WTC11 (cell line): ENCODE results near the gene SLC6A18. TPM values are rescaled to one million over a fixed set of nuclear protein-coding genes. Genes with fewer than 3 reads are reported as not detected.

Experiments used
- ATAC-seq: fragments of 200-7000 bp; cut with Tn5 transposase; 2 replicates; pipeline ENCODE4 v1.10.0; 2021; ENCODE audit warnings: mild to moderate bottlenecking, moderate library complexity
- CTCF ChIA-PET: fragments of 300-600 bp; sonication (Branson Sonifier 250); formaldehyde crosslinking; loops from one replicate; lab custom pipeline; 2021; ENCODE audit warnings: antibody characterized with exemption; lab: Charles Lee
- POLR2A ChIA-PET: fragments of 350-600 bp; sonication (Branson Sonifier 250); formaldehyde crosslinking; loops from one replicate; lab custom pipeline; 2021; ENCODE audit warnings: antibody characterized with exemption; lab: Charles Lee
- DNase-seq: peaks from one replicate; pipeline ENCODE4 v3.0.0; 2021; ENCODE audit warnings: low spot score
- H3K27ac Mint-ChIP-seq: 2 replicates; pipeline ENCODE4 v1.8.0; 2021; ENCODE audit warnings: mixed read lengths
- H3K27me3 Mint-ChIP-seq: 2 replicates; pipeline ENCODE4 v1.8.0; 2021; ENCODE audit warnings: low read depth, mild to moderate bottlenecking, moderate library complexity, mixed read lengths
- H3K36me3 Mint-ChIP-seq: 2 replicates; pipeline ENCODE4 v1.8.0; 2021; ENCODE audit warnings: mixed read lengths
- H3K4me1 Mint-ChIP-seq: 2 replicates; pipeline ENCODE4 v1.8.0; 2022; ENCODE audit warnings: mixed read lengths
- H3K4me3 Mint-ChIP-seq: 2 replicates; pipeline ENCODE4 v1.8.0; 2021; ENCODE audit warnings: mild to moderate bottlenecking, moderate library complexity, mixed read lengths
- H3K9me3 Mint-ChIP-seq: 2 replicates; pipeline ENCODE4 v1.8.0; 2021; ENCODE audit warnings: mixed read lengths
- ATF1 ChIP-seq: sonication (generic); formaldehyde crosslinking; IDR thresholded peaks from 2 replicates; pipeline ENCODE4 v1.8.1; 2023; ENCODE audit warnings: mild to moderate bottlenecking, moderate library complexity, missing genetic modification reagents
- CBFB ChIP-seq: sonication (generic); formaldehyde crosslinking; IDR thresholded peaks from 2 replicates; pipeline ENCODE4 v1.8.1; 2022; ENCODE audit warnings: mild to moderate bottlenecking, low read depth, missing genetic modification reagents
- EMX1 ChIP-seq: fragments of 250-450 bp; sonication (Bioruptor Pico); IDR thresholded peaks from 2 replicates; pipeline ENCODE4 v1.8.0; 2021; ENCODE audit warnings: mild to moderate bottlenecking
- FOXJ3 ChIP-seq: sonication (generic); formaldehyde crosslinking; IDR thresholded peaks from 2 replicates; pipeline ENCODE4 v1.9.0; 2021; ENCODE audit warnings: missing genetic modification reagents, mild to moderate bottlenecking, borderline replicate concordance
- FOXP1 ChIP-seq: sonication (generic); formaldehyde crosslinking; IDR thresholded peaks from 2 replicates; pipeline ENCODE4 v1.8.0; 2022; ENCODE audit warnings: missing genetic modification reagents, mild to moderate bottlenecking, moderate library complexity, borderline replicate concordance
- KAT7 ChIP-seq: sonication (generic); formaldehyde crosslinking; IDR thresholded peaks from 2 replicates; pipeline ENCODE4 v1.8.1; 2023; ENCODE audit warnings: missing genetic modification reagents, mild to moderate bottlenecking, borderline replicate concordance
- MYBL2 ChIP-seq: sonication (generic); formaldehyde crosslinking; IDR thresholded peaks from 2 replicates; pipeline ENCODE4 v1.8.1; 2023; ENCODE audit warnings: mild to moderate bottlenecking, moderate library complexity, missing genetic modification reagents
- NFATC4 ChIP-seq: fragments of 250-450 bp; sonication (Bioruptor Pico); IDR thresholded peaks from 2 replicates; pipeline ENCODE4 v1.9.0; 2021; ENCODE audit warnings: mild to moderate bottlenecking
- NFE2L1 ChIP-seq: sonication (generic); formaldehyde crosslinking; IDR thresholded peaks from 2 replicates; pipeline ENCODE4 v1.8.1; 2023; ENCODE audit warnings: missing genetic modification reagents
- TEAD1 ChIP-seq: sonication (generic); formaldehyde crosslinking; IDR thresholded peaks from 2 replicates; pipeline ENCODE4 v1.8.0; 2022; ENCODE audit warnings: mild to moderate bottlenecking, missing genetic modification reagents
- TP53 ChIP-seq: sonication (generic); formaldehyde crosslinking; IDR thresholded peaks from 2 replicates; pipeline ENCODE4 v1.8.1; 2023; ENCODE audit warnings: mild to moderate bottlenecking, missing genetic modification reagents
- ZNF121 ChIP-seq: sonication (generic); formaldehyde crosslinking; IDR thresholded peaks from 2 replicates; pipeline ENCODE4 v1.8.0; 2023; ENCODE audit warnings: missing genetic modification reagents
- ZNF423 ChIP-seq: fragments of 250-450 bp; sonication (Bioruptor Pico); IDR thresholded peaks from 2 replicates; pipeline ENCODE4 v2.1.2; 2022; ENCODE audit warnings: mild to moderate bottlenecking, moderate library complexity
- total RNA-seq: library from RNA; stranded (reverse); gene quantifications from 3 replicates; pipeline ENCODE4 v1.2.3, GENCODE V29; 2021
- TF ChIP-seq, protein P1 (sequence below): sonication (generic); formaldehyde crosslinking; IDR thresholded peaks from 2 replicates; pipeline ENCODE4 v1.8.0; 2022; ENCODE audit warnings: mild to moderate bottlenecking, missing genetic modification reagents
- TF ChIP-seq, protein P2 (sequence below): fragments of 250-450 bp; sonication (Bioruptor Pico); IDR thresholded peaks from 2 replicates; pipeline ENCODE4 v2.1.2; 2022; ENCODE audit warnings: mild to moderate bottlenecking, moderate library complexity
- TF ChIP-seq, protein P3 (sequence below): sonication (generic); formaldehyde crosslinking; IDR thresholded peaks from 2 replicates; pipeline ENCODE4 v1.8.1; 2023; ENCODE audit warnings: mild to moderate bottlenecking, missing genetic modification reagents, borderline replicate concordance
- TF ChIP-seq, protein P4 (sequence below): sonication (generic); formaldehyde crosslinking; IDR thresholded peaks from 2 replicates; pipeline ENCODE4 v1.8.0; 2023; ENCODE audit warnings: mild to moderate bottlenecking, missing genetic modification reagents
- TF ChIP-seq, protein P5 (sequence below): sonication (generic); formaldehyde crosslinking; IDR thresholded peaks from 2 replicates; pipeline ENCODE4 v1.8.0; 2022; ENCODE audit warnings: mild to moderate bottlenecking, missing genetic modification reagents

Gene SLC6A18
- total RNA-seq, 1 experiment from 2014 or later = not detected

DNA sequence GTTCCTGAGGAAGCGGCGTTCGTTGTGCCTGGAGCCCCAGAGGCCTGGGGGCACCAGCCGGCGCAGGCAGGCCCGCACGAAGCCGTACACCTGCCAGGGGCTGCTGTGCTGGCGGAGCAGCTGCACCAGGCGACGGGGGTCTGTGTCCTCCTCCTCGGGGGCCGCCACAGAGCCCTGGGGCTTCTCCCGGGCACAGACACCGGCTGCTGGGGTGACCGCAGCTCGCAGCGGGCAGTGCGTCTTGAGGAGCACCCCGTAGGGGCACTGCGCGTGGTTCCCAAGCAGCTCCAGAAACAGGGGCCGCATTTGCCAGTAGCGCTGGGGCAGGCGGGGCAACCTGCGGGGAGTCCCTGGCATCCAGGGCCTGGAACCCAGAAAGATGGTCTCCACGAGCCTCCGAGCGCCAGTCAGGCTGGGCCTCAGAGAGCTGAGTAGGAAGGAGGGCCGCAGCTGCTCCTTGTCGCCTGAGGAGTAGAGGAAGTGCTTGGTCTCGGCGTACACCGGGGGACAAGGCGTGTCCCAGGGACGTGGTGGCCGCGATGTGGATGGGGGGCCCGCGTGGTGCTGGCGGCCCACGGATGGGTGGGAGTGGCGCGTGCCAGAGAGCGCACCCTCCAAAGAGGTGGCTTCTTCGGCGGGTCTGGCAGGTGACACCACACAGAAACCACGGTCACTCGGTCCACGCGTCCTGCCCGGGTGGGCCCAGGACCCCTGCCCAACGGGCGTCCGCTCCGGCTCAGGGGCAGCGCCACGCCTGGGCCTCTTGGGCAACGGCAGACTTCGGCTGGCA is 68.4 kb downstream of the SLC6A18 start:
- no peak for DNase-seq
- ATAC-seq = no peak
- no peak for TF ChIP-seq MYBL2 (CRISPR knock-in tag)
- peak; percentile 38; the same call in 1 of the 2 replicates for TF ChIP-seq FOXP1
- peaks cover 10% of the 10 kb centered on the region for H3K27me3 Mint-ChIP-seq
- no peak overlapping the region for H3K27ac Mint-ChIP-seq
- peaks cover 2% of the 10 kb centered on the region for H3K36me3 Mint-ChIP-seq
- peaks cover 13% of the 10 kb centered on the region for H3K4me1 Mint-ChIP-seq
- ChIA-PET CTCF (interaction anchor here (1.0 to 1.9 kb wide), 5 partner anchors 11 to 352 kb away, joined by 3 to 4 read pairs (median 3); no protein-coding TSS in a partner anchor), POLR2A (interaction anchor here (1.5 kb wide), 1 partner anchor 45 kb away, joined by 3 read pairs; no protein-coding TSS in a partner anchor)
- no peaks in the 10 kb centered on the region for H3K9me3 Mint-ChIP-seq
- peak overlapping the region; percentile 56 for H3K4me3 Mint-ChIP-seq

DNA sequence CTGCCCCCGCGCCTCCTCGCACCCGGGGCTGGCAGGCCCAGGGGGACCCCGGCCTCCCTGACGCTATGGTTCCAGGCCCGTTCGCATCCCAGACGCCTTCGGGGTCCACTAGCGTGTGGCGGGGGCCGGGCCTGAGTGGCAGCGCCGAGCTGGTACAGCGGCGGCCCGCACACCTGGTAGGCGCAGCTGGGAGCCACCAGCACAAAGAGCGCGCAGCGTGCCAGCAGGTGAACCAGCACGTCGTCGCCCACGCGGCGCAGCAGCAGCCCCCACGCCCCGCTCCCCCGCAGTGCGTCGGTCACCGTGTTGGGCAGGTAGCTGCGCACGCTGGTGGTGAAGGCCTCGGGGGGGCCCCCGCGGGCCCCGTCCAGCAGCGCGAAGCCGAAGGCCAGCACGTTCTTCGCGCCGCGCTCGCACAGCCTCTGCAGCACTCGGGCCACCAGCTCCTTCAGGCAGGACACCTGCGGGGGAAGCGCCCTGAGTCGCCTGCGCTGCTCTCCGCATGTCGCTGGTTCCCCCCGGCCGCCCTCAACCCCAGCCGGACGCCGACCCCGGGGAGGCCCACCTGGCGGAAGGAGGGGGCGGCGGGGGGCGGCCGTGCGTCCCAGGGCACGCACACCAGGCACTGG is 69.1 kb downstream of the SLC6A18 start:
- POLR2A ChIA-PET = interaction anchor here (1.5 kb wide), 1 partner anchor 44 kb away, joined by 3 read pairs; no protein-coding TSS in a partner anchor
- TF ChIP-seq CBFB (CRISPR knock-in tag) = no peak; the same call in 1 of the 2 replicates
- TF ChIP-seq TP53 (CRISPR knock-in tag) = no peak
- TF ChIP-seq, protein P1, sequence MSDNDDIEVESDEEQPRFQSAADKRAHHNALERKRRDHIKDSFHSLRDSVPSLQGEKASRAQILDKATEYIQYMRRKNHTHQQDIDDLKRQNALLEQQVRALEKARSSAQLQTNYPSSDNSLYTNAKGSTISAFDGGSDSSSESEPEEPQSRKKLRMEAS (CRISPR knock-in tag) = peak; percentile 86
- no peak for TF ChIP-seq FOXJ3 (CRISPR knock-in tag)
- TF ChIP-seq TEAD1 (CRISPR knock-in tag) = no peak
- TF ChIP-seq, protein P2, sequence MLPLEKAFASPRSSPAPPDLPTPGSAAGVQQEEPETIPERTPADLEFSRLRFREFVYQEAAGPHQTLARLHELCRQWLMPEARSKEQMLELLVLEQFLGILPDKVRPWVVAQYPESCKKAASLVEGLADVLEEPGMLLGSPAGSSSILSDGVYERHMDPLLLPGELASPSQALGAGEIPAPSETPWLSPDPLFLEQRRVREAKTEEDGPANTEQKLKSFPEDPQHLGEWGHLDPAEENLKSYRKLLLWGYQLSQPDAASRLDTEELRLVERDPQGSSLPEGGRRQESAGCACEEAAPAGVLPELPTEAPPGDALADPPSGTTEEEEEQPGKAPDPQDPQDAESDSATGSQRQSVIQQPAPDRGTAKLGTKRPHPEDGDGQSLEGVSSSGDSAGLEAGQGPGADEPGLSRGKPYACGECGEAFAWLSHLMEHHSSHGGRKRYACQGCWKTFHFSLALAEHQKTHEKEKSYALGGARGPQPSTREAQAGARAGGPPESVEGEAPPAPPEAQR (CRISPR knock-in tag) = no peak
- no peak for TF ChIP-seq ZNF121 (CRISPR knock-in tag)
- TF ChIP-seq NFE2L1 (CRISPR knock-in tag) = peak; percentile 27; the same call in 1 of the 2 replicates
- peak; percentile 88; the same call in 1 of the 2 replicates for TF ChIP-seq KAT7
- no peak for TF ChIP-seq NFATC4 (CRISPR knock-in tag)
- no peak for TF ChIP-seq ATF1
- TF ChIP-seq, protein P3, sequence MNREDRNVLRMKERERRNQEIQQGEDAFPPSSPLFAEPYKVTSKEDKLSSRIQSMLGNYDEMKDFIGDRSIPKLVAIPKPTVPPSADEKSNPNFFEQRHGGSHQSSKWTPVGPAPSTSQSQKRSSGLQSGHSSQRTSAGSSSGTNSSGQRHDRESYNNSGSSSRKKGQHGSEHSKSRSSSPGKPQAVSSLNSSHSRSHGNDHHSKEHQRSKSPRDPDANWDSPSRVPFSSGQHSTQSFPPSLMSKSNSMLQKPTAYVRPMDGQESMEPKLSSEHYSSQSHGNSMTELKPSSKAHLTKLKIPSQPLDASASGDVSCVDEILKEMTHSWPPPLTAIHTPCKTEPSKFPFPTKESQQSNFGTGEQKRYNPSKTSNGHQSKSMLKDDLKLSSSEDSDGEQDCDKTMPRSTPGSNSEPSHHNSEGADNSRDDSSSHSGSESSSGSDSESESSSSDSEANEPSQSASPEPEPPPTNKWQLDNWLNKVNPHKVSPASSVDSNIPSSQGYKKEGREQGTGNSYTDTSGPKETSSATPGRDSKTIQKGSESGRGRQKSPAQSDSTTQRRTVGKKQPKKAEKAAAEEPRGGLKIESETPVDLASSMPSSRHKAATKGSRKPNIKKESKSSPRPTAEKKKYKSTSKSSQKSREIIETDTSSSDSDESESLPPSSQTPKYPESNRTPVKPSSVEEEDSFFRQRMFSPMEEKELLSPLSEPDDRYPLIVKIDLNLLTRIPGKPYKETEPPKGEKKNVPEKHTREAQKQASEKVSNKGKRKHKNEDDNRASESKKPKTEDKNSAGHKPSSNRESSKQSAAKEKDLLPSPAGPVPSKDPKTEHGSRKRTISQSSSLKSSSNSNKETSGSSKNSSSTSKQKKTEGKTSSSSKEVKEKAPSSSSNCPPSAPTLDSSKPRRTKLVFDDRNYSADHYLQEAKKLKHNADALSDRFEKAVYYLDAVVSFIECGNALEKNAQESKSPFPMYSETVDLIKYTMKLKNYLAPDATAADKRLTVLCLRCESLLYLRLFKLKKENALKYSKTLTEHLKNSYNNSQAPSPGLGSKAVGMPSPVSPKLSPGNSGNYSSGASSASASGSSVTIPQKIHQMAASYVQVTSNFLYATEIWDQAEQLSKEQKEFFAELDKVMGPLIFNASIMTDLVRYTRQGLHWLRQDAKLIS (CRISPR knock-in tag) = 0 out of 2 replicates have a peak, but pooled peaks have one; percentile 17
- peak; percentile 83 for TF ChIP-seq FOXP1
- TF ChIP-seq, protein P4, sequence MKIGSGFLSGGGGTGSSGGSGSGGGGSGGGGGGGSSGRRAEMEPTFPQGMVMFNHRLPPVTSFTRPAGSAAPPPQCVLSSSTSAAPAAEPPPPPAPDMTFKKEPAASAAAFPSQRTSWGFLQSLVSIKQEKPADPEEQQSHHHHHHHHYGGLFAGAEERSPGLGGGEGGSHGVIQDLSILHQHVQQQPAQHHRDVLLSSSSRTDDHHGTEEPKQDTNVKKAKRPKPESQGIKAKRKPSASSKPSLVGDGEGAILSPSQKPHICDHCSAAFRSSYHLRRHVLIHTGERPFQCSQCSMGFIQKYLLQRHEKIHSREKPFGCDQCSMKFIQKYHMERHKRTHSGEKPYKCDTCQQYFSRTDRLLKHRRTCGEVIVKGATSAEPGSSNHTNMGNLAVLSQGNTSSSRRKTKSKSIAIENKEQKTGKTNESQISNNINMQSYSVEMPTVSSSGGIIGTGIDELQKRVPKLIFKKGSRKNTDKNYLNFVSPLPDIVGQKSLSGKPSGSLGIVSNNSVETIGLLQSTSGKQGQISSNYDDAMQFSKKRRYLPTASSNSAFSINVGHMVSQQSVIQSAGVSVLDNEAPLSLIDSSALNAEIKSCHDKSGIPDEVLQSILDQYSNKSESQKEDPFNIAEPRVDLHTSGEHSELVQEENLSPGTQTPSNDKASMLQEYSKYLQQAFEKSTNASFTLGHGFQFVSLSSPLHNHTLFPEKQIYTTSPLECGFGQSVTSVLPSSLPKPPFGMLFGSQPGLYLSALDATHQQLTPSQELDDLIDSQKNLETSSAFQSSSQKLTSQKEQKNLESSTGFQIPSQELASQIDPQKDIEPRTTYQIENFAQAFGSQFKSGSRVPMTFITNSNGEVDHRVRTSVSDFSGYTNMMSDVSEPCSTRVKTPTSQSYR (CRISPR knock-in tag) = 0 out of 2 replicates have a peak, but pooled peaks have one; percentile 35
- 0 out of 2 replicates have a peak, but pooled peaks have one; percentile 52 for TF ChIP-seq ZNF423 (CRISPR knock-in tag)
- no peak for TF ChIP-seq EMX1 (CRISPR knock-in tag)
- TF ChIP-seq, protein P5, sequence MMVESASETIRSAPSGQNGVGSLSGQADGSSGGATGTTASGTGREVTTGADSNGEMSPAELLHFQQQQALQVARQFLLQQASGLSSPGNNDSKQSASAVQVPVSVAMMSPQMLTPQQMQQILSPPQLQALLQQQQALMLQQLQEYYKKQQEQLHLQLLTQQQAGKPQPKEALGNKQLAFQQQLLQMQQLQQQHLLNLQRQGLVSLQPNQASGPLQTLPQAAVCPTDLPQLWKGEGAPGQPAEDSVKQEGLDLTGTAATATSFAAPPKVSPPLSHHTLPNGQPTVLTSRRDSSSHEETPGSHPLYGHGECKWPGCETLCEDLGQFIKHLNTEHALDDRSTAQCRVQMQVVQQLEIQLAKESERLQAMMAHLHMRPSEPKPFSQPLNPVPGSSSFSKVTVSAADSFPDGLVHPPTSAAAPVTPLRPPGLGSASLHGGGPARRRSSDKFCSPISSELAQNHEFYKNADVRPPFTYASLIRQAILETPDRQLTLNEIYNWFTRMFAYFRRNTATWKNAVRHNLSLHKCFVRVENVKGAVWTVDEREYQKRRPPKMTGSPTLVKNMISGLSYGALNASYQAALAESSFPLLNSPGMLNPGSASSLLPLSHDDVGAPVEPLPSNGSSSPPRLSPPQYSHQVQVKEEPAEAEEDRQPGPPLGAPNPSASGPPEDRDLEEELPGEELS (CRISPR knock-in tag) = peak; percentile 30; the same call in 1 of the 2 replicates

More for the DNA sequence above, 69.1 kb downstream of the SLC6A18 start:
- DNase-seq (peak; percentile 48), ATAC-seq (peak; percentile 38)
- CTCF ChIA-PET = interaction anchor here (1.0 to 2.2 kb wide), 7 partner anchors 12 to 351 kb away, joined by 3 to 9 read pairs (median 3); no protein-coding TSS in a partner anchor
- Mint-ChIP-seq H3K27me3 (peaks cover 10% of the 10 kb centered on the region), H3K9me3 (no peaks in the 10 kb centered on the region), H3K4me1 (peaks cover 13% of the 10 kb centered on the region), H3K27ac (no peak overlapping the region), H3K4me3 (peak overlapping the region; percentile 42), H3K36me3 (no peaks in the 10 kb centered on the region; the same call in 1 of the 2 replicates)
